Stomach (tissue), 4 donors: ENCODE results near the gene VPS13D.

Experiments
- POLR2A ChIP-seq, 4 donors: fragments of 450-650 bp; IDR thresholded peaks; one replicate each; pipeline ENCODE4 v1.6.1; 2016; ENCODE audit warnings: antibody characterized with exemption in 4 of 4, control low read depth in 2 of 4, mild to moderate bottlenecking in 1 of 4, moderate library complexity in 1 of 4
- TF ChIP-seq, protein P1 (sequence below), 7 experiments: fragments of 450-650 bp in 4 of 7; fragments of 200-600 bp in 3 of 7; sonication (generic) in 3 of 7; IDR thresholded peaks; one replicate each; pipeline ENCODE4 v1.5.1; 2016 to 2019; ENCODE audit warnings: antibody characterized with exemption in 7 of 7, control low read depth in 2 of 7, mild to moderate bottlenecking in 1 of 7

DNA sequence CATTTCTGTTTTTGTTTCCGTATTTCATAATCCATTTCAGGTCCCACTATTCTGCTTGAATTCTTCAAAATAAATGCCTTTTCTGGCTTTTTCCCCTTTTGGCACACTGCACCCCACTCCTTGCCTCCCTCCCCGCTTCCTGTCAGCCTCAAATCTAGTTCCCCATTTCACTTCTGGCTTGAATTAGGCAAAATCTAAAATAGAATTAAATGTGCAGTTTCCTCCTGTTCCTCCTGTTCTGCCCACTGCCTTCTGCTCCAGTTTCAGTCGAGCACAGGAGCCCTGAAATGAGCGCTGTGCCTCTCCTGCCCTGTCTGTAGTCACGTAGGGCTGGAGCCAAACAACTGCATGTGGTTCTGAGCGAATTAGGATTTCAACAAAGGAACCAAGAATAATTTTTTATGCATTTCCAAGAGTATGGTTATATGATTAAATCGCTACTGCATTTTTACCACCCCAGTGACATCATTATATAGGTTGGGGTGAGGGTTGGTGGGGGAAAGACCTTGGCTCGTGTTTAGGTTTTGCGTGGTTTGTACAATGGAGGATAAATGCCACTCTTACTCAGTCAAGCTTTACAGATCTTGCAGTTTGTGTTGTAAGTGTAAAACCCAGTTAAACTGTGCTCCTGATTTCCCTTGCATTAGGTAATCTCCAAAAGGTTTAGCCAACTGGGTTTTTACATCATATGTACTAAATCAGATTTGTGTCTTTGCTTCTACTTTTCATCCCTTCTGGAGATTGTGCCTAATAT is 114.9 kb downstream of the VPS13D start:
- TF ChIP-seq, protein P1, sequence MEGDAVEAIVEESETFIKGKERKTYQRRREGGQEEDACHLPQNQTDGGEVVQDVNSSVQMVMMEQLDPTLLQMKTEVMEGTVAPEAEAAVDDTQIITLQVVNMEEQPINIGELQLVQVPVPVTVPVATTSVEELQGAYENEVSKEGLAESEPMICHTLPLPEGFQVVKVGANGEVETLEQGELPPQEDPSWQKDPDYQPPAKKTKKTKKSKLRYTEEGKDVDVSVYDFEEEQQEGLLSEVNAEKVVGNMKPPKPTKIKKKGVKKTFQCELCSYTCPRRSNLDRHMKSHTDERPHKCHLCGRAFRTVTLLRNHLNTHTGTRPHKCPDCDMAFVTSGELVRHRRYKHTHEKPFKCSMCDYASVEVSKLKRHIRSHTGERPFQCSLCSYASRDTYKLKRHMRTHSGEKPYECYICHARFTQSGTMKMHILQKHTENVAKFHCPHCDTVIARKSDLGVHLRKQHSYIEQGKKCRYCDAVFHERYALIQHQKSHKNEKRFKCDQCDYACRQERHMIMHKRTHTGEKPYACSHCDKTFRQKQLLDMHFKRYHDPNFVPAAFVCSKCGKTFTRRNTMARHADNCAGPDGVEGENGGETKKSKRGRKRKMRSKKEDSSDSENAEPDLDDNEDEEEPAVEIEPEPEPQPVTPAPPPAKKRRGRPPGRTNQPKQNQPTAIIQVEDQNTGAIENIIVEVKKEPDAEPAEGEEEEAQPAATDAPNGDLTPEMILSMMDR (IDR thresholded peaks at IDR 0.05) = no peak
- TF ChIP-seq POLR2A (IDR thresholded peaks at IDR 0.05) = no peak
